ENCODE data around the gene FCER2.
A peak's percentile ranks its signal among the peaks of the same experiment; 100 is the strongest.

The FCER2 gene

DNA sequence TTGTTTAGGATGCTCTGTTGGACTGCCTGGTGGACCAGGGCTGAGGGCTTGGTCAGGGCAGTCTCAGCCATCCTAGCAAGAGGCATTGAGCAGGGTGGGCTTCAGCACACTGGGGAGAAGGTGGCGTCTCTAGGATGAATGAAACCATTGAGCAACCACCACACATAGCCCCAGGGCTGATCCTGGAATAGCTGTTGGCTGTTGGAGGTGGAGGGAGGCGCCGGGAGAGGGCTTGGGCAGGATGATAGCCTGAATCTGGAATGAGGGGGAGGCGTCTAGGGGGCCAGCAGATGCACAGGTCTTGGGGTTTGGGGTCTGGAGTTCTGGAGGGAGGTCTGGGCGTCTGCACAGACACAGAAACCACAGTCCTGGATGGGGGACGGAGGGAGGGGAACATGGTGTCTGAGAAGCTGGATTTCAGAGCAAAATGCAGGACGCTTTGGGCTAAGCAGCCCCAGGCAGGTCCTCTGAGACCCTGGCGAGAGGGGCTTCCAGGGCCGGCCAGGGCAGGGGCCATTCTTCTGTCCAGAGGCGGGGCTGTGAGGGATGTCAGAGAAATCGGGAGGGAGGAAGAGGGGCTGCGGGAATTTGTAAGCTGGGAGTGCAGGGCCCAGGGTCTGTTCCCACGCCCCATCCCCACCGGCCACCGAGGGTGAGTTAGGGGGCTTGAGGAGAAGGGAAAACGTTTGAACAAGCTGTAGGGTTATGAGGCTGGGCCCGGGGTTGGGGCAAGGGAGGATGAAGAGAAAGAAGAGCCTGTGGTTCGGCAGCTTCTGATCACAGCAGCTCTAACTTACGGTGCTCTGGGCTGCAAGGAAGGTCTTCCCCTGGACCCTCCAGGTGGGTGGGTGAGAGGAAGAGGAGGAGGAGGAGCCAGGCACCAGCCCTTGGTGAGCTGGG lies 16.1 kb downstream of the FCER2 start:
- Mint-ChIP-seq H3K27me3 (ENCODE audit: low read depth) (peaks cover 3% of the 10 kb centered on the region), H3K36me3 (ENCODE audit: low read depth) (peaks cover 19% of the 10 kb centered on the region), H3K27ac (no peak overlapping the region), H3K9me3 (no peaks in the 10 kb centered on the region), H3K4me3 (peak overlapping the region in 2 of 3 experiments; percentile 10 to 57), H3K4me1 (no peaks in the 10 kb centered on the region)
- TF ChIP-seq, protein P1, sequence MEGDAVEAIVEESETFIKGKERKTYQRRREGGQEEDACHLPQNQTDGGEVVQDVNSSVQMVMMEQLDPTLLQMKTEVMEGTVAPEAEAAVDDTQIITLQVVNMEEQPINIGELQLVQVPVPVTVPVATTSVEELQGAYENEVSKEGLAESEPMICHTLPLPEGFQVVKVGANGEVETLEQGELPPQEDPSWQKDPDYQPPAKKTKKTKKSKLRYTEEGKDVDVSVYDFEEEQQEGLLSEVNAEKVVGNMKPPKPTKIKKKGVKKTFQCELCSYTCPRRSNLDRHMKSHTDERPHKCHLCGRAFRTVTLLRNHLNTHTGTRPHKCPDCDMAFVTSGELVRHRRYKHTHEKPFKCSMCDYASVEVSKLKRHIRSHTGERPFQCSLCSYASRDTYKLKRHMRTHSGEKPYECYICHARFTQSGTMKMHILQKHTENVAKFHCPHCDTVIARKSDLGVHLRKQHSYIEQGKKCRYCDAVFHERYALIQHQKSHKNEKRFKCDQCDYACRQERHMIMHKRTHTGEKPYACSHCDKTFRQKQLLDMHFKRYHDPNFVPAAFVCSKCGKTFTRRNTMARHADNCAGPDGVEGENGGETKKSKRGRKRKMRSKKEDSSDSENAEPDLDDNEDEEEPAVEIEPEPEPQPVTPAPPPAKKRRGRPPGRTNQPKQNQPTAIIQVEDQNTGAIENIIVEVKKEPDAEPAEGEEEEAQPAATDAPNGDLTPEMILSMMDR (IDR thresholded peaks at IDR 0.05; ENCODE audit: unreplicated experiment in 3 of 3) = no peak

DNA sequence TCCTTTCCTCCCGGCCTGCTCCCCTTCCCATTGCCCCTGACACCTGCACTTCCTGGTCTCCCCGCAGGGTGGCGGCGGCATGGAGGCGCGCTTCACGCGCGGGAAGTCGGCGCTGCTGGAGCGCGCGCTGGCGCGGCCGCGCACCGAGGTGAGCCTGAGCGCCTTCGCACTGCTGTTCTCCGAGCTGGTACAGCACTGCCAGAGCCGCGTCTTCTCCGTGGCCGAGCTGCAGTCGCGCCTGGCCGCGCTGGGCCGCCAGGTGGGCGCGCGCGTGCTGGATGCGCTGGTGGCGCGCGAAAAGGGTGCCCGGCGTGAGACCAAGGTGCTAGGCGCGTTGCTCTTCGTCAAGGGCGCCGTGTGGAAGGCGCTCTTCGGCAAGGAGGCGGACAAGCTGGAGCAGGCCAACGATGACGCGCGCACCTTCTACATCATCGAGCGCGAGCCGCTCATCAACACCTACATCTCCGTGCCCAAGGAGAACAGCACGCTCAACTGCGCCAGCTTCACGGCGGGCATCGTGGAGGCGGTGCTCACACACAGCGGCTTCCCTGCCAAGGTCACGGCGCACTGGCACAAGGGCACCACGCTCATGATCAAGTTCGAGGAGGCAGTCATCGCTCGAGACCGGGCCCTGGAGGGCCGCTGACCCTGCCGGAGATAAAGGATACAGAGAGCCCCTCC lies 19.6 kb downstream of the FCER2 start:
- peak overlapping the region in 1 of 3 experiments; percentile 72 for H3K27ac Mint-ChIP-seq
- peaks cover 5% of the 10 kb centered on the region for H3K27me3 Mint-ChIP-seq (ENCODE audit: low read depth)
- TF ChIP-seq, protein P1 (IDR thresholded peaks at IDR 0.05; ENCODE audit: unreplicated experiment in 3 of 3) = no peak
- no peaks in the 10 kb centered on the region for H3K9me3 Mint-ChIP-seq
- peak overlapping the region; percentile 92 to 94 (median 93) for H3K4me3 Mint-ChIP-seq
- peaks cover 6% of the 10 kb centered on the region for H3K4me1 Mint-ChIP-seq
- H3K36me3 Mint-ChIP-seq (ENCODE audit: low read depth) = peaks cover 19% of the 10 kb centered on the region

- Mint-ChIP-seq H3K27ac (peak overlapping the region; percentile 58 to 83 (median 72)), H3K9me3 (no peaks in the 10 kb centered on the region)
Measured at GRCh38 chr19:7681340-7682174, 20.4 kb downstream of the FCER2 start.

DNA sequence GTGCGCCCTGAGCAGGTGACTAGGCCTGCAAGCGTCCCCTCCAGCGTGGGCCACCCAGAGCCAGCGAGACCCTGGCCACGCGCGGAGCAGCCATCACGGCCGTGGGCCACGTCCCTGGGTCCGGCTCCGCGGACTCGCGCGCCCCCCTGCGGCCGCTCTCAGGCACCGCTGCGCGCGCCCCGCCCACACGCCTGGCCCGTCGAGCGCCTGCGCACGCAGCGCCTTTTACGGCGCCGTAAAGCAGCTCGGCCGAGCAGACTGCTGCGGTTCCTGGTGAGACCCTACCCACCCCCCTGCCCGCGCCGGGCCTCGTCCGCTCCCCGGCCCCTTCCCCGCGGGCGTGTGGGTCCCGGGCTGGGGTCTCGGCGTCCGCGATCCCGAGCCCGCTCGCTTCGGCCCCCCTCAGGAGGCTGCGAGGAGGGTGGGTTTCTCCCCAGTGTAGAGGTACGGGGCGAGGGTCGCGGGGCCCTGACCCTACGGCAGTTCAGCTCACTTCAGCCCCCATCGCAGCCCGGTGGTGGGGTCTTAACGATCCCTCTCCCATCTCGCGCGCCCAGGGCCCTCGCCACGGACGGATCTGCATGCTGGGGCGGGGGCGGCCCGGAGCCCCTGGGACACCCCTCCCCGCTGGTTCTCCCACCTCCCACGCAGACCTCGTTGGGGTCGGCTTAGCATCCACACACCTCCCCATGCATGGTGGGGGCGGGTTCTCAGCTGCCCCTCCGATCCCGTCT lies 21.2 kb downstream of the FCER2 start, which contains the start of gene TRAPPC5:
TSS of gene TRAPPC5 (plus strand) at position 228 of the 734 bp plus-strand sequence. CDS start 1,421 bp downstream, outside the sequence.
- Mint-ChIP-seq H3K27me3 (ENCODE audit: low read depth) (peaks cover 19% of the 10 kb centered on the region), H3K9me3 (no peaks in the 10 kb centered on the region), H3K4me1 (peaks cover 6% of the 10 kb centered on the region), H3K36me3 (ENCODE audit: low read depth) (peaks cover 19% of the 10 kb centered on the region), H3K4me3 (peak within 1 kb of the TSS; percentile 92 to 94 (median 93)), H3K27ac (peak within 1 kb of the TSS; percentile 58 to 83 (median 72))
- TF ChIP-seq, protein P1 (IDR thresholded peaks at IDR 0.05; ENCODE audit: unreplicated experiment in 3 of 3) = peak; percentile 97 to 99 (median 98)

More at GRCh38 chr19:7681340-7682174, 20.4 kb downstream of the FCER2 start:
- Mint-ChIP-seq H3K36me3 (ENCODE audit: low read depth) (peaks cover 19% of the 10 kb centered on the region), H3K4me1 (peaks cover 6% of the 10 kb centered on the region), H3K27me3 (ENCODE audit: low read depth) (peaks cover 11% of the 10 kb centered on the region), H3K4me3 (peak overlapping the region; percentile 92 to 94 (median 93))
- TF ChIP-seq, protein P1 (IDR thresholded peaks at IDR 0.05; ENCODE audit: unreplicated experiment in 3 of 3) = peak; percentile 29 to 42 (median 40)
